A673 (cell line): ENCODE results near the gene OR4D9. TPM values are rescaled to one million over a fixed set of nuclear protein-coding genes. Genes with fewer than 3 reads are reported as not detected.
"Not testable (repeated sequence)": the region's sequence is repeated elsewhere in the genome, so short reads cannot be mapped to it uniquely, and the experiment has no call there.

Experiments
- BruUV-seq: library from RNA; stranded (reverse); fragments of 400-500 nt; replicated peaks from 2 replicates; lab custom pipeline; 2021; lab: Mats Ljungman, UMichigan
- CTCF ChIA-PET: fragments of 300-600 bp; sonication (Branson Sonifier 250); formaldehyde crosslinking; loops from one replicate; lab custom pipeline; 2022; ENCODE audit warnings: antibody characterized with exemption; lab: Charles Lee
- POLR2A ChIA-PET: fragments of 300-600 bp; sonication (Branson Sonifier 250); formaldehyde crosslinking; loops from one replicate; lab custom pipeline; 2022; ENCODE audit warnings: antibody characterized with exemption; ENCODE audit not compliant: low non-redundant PET; lab: Charles Lee
- DNase-seq: peaks from one replicate; pipeline ENCODE4 v3.0.0-alpha.2; 2015; ENCODE audit warnings: low spot score
- H3K27ac ChIP-seq: fragments of 200-600 bp; sonication (generic); 2 replicates; pipeline ENCODE4 v1.5.1; 2016; ENCODE audit warnings: mixed run types, low read depth, mild to moderate bottlenecking, mixed read lengths, antibody characterized with exemption, low read length; ENCODE audit not compliant: poor library complexity, severe bottlenecking
- H3K27me3 ChIP-seq: fragments of 200-600 bp; sonication (generic); replicated peaks from 2 replicates; pipeline ENCODE4 v1.6.1; 2017; ENCODE audit warnings: mixed run types, low read depth, mild to moderate bottlenecking, mixed read lengths, antibody characterized with exemption, low read length; ENCODE audit not compliant: insufficient read depth, poor library complexity
- H3K36me3 ChIP-seq: fragments of 200-600 bp; sonication (generic); 2 replicates; pipeline ENCODE4 v1.6.1; 2016; ENCODE audit warnings: mixed run types, mild to moderate bottlenecking, mixed read lengths, antibody characterized with exemption, low read length; ENCODE audit not compliant: insufficient read depth, poor library complexity, severe bottlenecking
- H3K4me1 ChIP-seq: fragments of 200-600 bp; sonication (generic); 2 replicates; pipeline ENCODE4 v1.6.1; 2017; ENCODE audit warnings: mixed run types, mild to moderate bottlenecking, mixed read lengths, antibody characterized with exemption, low read length; ENCODE audit not compliant: insufficient read depth, poor library complexity, severe bottlenecking
- H3K4me3 ChIP-seq: fragments of 200-600 bp; sonication (generic); 2 replicates; pipeline ENCODE4 v1.5.1; 2016; ENCODE audit warnings: low read depth, mixed run types, mild to moderate bottlenecking, mixed read lengths, low read length; ENCODE audit not compliant: poor library complexity, severe bottlenecking
- H3K9me3 ChIP-seq: fragments of 200-600 bp; sonication (generic); 2 replicates; pipeline ENCODE4 v1.6.1; 2016; ENCODE audit warnings: mixed run types, low read depth, mild to moderate bottlenecking, mixed read lengths, antibody characterized with exemption, low read length; ENCODE audit not compliant: poor library complexity, severe bottlenecking
- EZH2 ChIP-seq: fragments of 200-600 bp; sonication (generic); IDR thresholded peaks from 2 replicates; pipeline ENCODE4 v1.6.1; 2017; ENCODE audit warnings: borderline replicate concordance, low read depth, mild to moderate bottlenecking, mixed read lengths, antibody characterized with exemption, low read length; ENCODE audit not compliant: poor library complexity, severe bottlenecking
- intact Hi-C: fragments of 100-400 bp; cut with micrococcal nuclease; formaldehyde crosslinking; loops from one replicate; pipeline ENCODE4 v1.10.0; 2022; ENCODE audit not compliant: unreplicated experiment
- total RNA-seq: library from RNA; stranded (reverse); gene quantifications from 2 replicates; pipeline ENCODE4 v1.2.3, GENCODE V29; 2021
- TF ChIP-seq, protein P1 (sequence below): fragments of 300-800, 200-600 bp; sonication (generic); conservative IDR thresholded peaks from 2 replicates; pipeline ENCODE4 v1.5.1; 2017; ENCODE audit warnings: low read depth, mild to moderate bottlenecking, antibody characterized with exemption, low read length, moderate library complexity, mixed read lengths

OR4D9 gene
- total RNA-seq, 1 experiment from 2014 or later, result not detected

DNA sequence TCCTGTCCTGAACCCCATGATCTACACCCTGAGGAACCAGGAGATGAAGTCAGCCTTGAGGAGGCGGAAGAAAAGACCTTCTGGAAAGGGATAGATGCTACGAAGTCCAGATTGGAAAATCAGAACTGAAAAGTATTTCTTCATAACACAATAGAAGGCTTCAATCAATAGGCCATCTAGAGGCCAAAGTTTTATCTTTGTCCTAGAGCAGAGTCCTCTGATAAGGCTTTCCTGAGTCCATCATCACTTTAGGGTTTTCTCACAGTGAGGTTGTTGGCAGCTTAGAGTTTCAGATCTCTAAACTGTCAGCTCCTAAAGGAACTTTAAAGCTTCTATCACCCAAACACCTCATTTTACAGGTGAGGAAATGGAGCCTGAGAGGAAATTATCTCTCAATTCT lies 21.3 kb downstream of the OR4D9 start:
- intact Hi-C loops, result no loop called here
- Histone ChIP-seq H3K27me3 (no peaks in the 10 kb centered on the region), H3K4me3 (no peak overlapping the region), H3K4me1 (no peaks in the 10 kb centered on the region), H3K27ac (no peak overlapping the region), H3K36me3 (no peaks in the 10 kb centered on the region), H3K9me3 (no peaks in the 10 kb centered on the region)
- no peak for DNase-seq
- no TSS peak for BruUV-seq
- no peak for TF ChIP-seq EZH2
- TF ChIP-seq, protein P1, sequence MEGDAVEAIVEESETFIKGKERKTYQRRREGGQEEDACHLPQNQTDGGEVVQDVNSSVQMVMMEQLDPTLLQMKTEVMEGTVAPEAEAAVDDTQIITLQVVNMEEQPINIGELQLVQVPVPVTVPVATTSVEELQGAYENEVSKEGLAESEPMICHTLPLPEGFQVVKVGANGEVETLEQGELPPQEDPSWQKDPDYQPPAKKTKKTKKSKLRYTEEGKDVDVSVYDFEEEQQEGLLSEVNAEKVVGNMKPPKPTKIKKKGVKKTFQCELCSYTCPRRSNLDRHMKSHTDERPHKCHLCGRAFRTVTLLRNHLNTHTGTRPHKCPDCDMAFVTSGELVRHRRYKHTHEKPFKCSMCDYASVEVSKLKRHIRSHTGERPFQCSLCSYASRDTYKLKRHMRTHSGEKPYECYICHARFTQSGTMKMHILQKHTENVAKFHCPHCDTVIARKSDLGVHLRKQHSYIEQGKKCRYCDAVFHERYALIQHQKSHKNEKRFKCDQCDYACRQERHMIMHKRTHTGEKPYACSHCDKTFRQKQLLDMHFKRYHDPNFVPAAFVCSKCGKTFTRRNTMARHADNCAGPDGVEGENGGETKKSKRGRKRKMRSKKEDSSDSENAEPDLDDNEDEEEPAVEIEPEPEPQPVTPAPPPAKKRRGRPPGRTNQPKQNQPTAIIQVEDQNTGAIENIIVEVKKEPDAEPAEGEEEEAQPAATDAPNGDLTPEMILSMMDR, result no peak
- POLR2A ChIA-PET, result interaction anchor here (0.5 kb wide), 1 partner anchor 1420 kb away, joined by 3 read pairs; no protein-coding TSS in a partner anchor
- CTCF ChIA-PET, result no interaction called here

DNA sequence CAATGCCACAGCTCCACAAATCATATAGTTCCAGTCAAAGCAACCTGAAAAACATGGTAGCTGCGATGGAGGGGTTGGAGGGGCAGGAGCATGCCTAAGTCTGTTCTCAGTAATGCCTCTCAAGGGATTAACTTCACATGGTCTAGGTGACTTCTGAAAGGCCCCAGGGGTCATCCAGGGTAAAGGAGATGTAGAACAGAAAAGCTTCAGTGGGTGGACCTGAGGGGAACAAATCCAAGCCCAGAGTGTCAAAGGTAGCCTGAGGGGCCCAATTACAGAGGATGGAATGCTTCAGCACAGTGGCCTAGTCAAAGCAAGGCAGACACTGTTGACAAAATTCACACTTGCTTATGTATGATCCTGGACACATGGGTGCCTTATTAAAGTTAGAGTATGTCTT lies 23.3 kb downstream of the OR4D9 start:
- H3K27ac ChIP-seq, result no peak overlapping the region
- no peaks in the 10 kb centered on the region for H3K9me3 ChIP-seq
- no peaks in the 10 kb centered on the region for H3K4me1 ChIP-seq
- CTCF ChIA-PET, result no interaction called here
- H3K4me3 ChIP-seq, result no peak overlapping the region
- intact Hi-C loops, result no loop called here
- DNase-seq, result no peak
- TF ChIP-seq, protein P1, result no peak
- no peak for TF ChIP-seq EZH2
- H3K27me3 ChIP-seq, result no peaks in the 10 kb centered on the region
- POLR2A ChIA-PET, result no interaction called here
- H3K36me3 ChIP-seq, result no peaks in the 10 kb centered on the region
- BruUV-seq, result no TSS peak

DNA sequence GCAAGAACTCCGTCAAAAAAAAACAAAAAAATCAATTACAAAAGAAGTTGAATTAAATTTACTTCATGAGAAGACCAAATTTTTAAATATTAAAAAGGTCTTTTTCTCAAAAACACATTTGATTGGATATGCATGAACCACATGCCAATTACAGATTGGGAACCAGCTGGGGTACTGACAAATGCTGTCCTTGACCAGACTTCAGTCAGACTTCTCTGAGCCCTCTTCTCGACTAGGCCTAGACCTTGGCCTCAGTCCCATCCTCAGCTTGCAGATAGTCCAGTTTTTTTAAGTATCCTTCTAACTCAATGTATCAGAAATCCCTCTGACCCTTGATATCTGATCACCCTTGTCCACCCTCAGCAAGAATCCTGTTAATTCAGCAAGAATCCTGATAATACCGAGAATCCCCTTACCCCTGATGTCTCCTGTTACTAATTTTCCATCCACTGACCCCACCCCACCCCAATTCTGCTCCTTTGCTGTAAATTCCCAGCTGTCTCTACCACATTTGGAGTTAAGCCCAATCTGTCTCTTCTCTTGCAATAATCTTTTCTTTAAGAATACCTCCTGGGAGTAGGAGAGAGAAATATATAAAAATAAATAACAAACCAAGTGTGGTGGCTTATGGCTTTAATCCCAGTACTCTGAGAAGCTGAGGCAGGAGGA lies 30.9 kb downstream of the OR4D9 start:
- H3K27ac ChIP-seq, result no peak overlapping the region
- no peak for DNase-seq
- BruUV-seq, result no TSS peak
- no peaks in the 10 kb centered on the region for H3K4me1 ChIP-seq
- H3K4me3 ChIP-seq, result no peak overlapping the region
- H3K9me3 ChIP-seq, result no peaks in the 10 kb centered on the region
- TF ChIP-seq EZH2, result no peak
- TF ChIP-seq, protein P1, result no peak
- ChIA-PET CTCF (interaction anchor here (0.5 kb wide), 1 partner anchor 19 kb away, joined by 11 read pairs; no protein-coding TSS in a partner anchor), POLR2A (no interaction called here)
- no peaks in the 10 kb centered on the region for H3K36me3 ChIP-seq
- intact Hi-C loops, result no loop called here
- H3K27me3 ChIP-seq, result no peaks in the 10 kb centered on the region

DNA sequence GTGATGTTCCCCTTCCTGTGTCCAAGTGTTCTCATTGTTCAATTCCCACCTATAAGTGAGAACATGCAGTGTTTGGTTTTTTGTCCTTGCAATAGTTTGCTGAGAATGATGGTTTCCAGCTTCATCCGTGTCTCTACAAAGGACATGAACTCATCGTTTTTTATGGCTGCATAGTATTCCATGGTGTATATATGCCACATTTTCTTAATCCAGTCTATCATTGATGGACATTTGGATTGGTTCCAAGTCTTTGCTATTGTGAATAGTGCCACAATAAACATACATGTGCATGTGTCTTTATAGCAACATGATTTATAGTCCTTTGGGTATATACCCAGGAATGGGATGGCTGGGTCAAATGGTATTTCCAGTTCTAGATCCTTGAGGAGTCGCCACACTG lies 32.4 kb downstream of the OR4D9 start:
- POLR2A ChIA-PET, H3K27me3 ChIP-seq, BruUV-seq, H3K4me3 ChIP-seq, H3K9me3 ChIP-seq, CTCF ChIA-PET, DNase-seq, H3K4me1 ChIP-seq, intact Hi-C loops, H3K36me3 ChIP-seq, H3K27ac ChIP-seq: not testable (repeated sequence)
